ENCODE measurements around the gene TAGAP.

TAGAP gene

GRCh38 chr6:159071843-159072769, 27.3 kb upstream of the TAGAP start:
- DNase-seq (ENCODE audit: insufficient read length, low spot score) (no peak), FAIRE-seq (no peak)

GRCh38 chr6:159068904-159069578, 24.2 kb upstream of the TAGAP start:
- DNase-seq (ENCODE audit: insufficient read length, low spot score), result no peak
- no peak for FAIRE-seq

- DNase-seq (ENCODE audit: insufficient read length, low spot score) (no peak), FAIRE-seq (no peak)
Observed at GRCh38 chr6:159067334-159067733, 22.5 kb upstream of the TAGAP start.

- no peak for DNase-seq (ENCODE audit: insufficient read length, low spot score)
- FAIRE-seq, result no peak
Observed at GRCh38 chr6:159066483-159066882, 21.7 kb upstream of the TAGAP start.

GRCh38 chr6:159065759-159066329, 21.1 kb upstream of the TAGAP start:
- DNase-seq (ENCODE audit: insufficient read length, low spot score), result no peak
- no peak for FAIRE-seq

GRCh38 chr6:159065091-159065490, 20.3 kb upstream of the TAGAP start:
- FAIRE-seq (no peak), DNase-seq (ENCODE audit: insufficient read length, low spot score) (no peak)

GRCh38 chr6:159064477-159064876, 19.7 kb upstream of the TAGAP start:
- DNase-seq (ENCODE audit: insufficient read length, low spot score) (no peak), FAIRE-seq (no peak)

- FAIRE-seq (no peak), DNase-seq (ENCODE audit: insufficient read length, low spot score) (no peak)
Observed at GRCh38 chr6:159063549-159063948, 18.8 kb upstream of the TAGAP start.

- DNase-seq (ENCODE audit: insufficient read length, low spot score), result no peak
- FAIRE-seq, result peak; percentile 39
Observed at GRCh38 chr6:159062976-159063375, 18.2 kb upstream of the TAGAP start.

- no peak for DNase-seq (ENCODE audit: insufficient read length, low spot score)
- peak; percentile 81 for FAIRE-seq
Observed at GRCh38 chr6:159062564-159062945, 17.8 kb upstream of the TAGAP start.

- FAIRE-seq (no peak), DNase-seq (ENCODE audit: insufficient read length, low spot score) (no peak)
Observed at GRCh38 chr6:159061805-159062563, 17.2 kb upstream of the TAGAP start.

- DNase-seq (ENCODE audit: insufficient read length, low spot score), result no peak
- no peak for FAIRE-seq
Observed at GRCh38 chr6:159061146-159061545, 16.4 kb upstream of the TAGAP start.

GRCh38 chr6:159059885-159060506, 15.2 kb upstream of the TAGAP start:
- FAIRE-seq (no peak), DNase-seq (ENCODE audit: insufficient read length, low spot score) (no peak)

GRCh38 chr6:159059141-159059540, 14.3 kb upstream of the TAGAP start:
- FAIRE-seq (no peak), DNase-seq (ENCODE audit: insufficient read length, low spot score) (no peak)

GRCh38 chr6:159056899-159057298, 12.1 kb upstream of the TAGAP start:
- DNase-seq (ENCODE audit: insufficient read length, low spot score) (no peak), FAIRE-seq (peak; percentile 73)

GRCh38 chr6:159056432-159056831, 11.6 kb upstream of the TAGAP start:
- DNase-seq (ENCODE audit: insufficient read length, low spot score) (no peak), FAIRE-seq (no peak)

- DNase-seq (ENCODE audit: insufficient read length, low spot score) (no peak), FAIRE-seq (no peak)
Observed at GRCh38 chr6:159056003-159056402, 11.2 kb upstream of the TAGAP start.

- no peak for DNase-seq (ENCODE audit: insufficient read length, low spot score)
- no peak for FAIRE-seq
Observed at GRCh38 chr6:159053781-159054398, 9.1 kb upstream of the TAGAP start.

- DNase-seq (ENCODE audit: insufficient read length, low spot score), result no peak
- no peak for FAIRE-seq
Observed at GRCh38 chr6:159052720-159053119, 7.9 kb upstream of the TAGAP start.
